RWPE1 (cell line): ENCODE measurements around the gene ZNF830.
"Not testable (repeated sequence)": the region's sequence is repeated elsewhere in the genome, so short reads cannot be mapped to it uniquely, and the experiment has no call there.

Source experiments
- CTCF ChIA-PET: fragments of 350-600 bp; sonication (Branson Sonifier 250); formaldehyde crosslinking; extraction: SDS; loops from one replicate; lab custom pipeline; 2021; lab: Yijun Ruan, JAX
- POLR2A ChIA-PET: fragments of 400-600 bp; formaldehyde crosslinking; extraction: SDS; loops from one replicate; lab custom pipeline; 2020; ENCODE audit warnings: antibody characterized with exemption; ENCODE audit not compliant: low non-redundant PET; lab: Yijun Ruan, JAX
- DNase-seq: peaks from one replicate; pipeline ENCODE4 v3.0.0; 2012; ENCODE audit warnings: low spot score
- H3K27ac ChIP-seq: fragments of 450-650 bp; 2 replicates; pipeline ENCODE4 v1.5.1; 2017
- CTCF ChIP-seq: fragments of 450-650 bp; conservative IDR thresholded peaks from 2 replicates; pipeline ENCODE4 v1.5.1; 2017; ENCODE audit warnings: low read depth, mild to moderate bottlenecking

The ZNF830 gene

GRCh38 chr17:34930283-34930682 is 31.1 kb upstream of the ZNF830 start:
- no peak for DNase-seq
- ChIA-PET CTCF (no interaction called here), POLR2A (no interaction called here)
- H3K27ac ChIP-seq = no peak overlapping the region
- no peak for TF ChIP-seq CTCF

- H3K27ac ChIP-seq, POLR2A ChIA-PET, CTCF ChIA-PET, DNase-seq: not testable (repeated sequence)
Observed at GRCh38 chr17:34950780-34951179, 10.6 kb upstream of the ZNF830 start.

DNA sequence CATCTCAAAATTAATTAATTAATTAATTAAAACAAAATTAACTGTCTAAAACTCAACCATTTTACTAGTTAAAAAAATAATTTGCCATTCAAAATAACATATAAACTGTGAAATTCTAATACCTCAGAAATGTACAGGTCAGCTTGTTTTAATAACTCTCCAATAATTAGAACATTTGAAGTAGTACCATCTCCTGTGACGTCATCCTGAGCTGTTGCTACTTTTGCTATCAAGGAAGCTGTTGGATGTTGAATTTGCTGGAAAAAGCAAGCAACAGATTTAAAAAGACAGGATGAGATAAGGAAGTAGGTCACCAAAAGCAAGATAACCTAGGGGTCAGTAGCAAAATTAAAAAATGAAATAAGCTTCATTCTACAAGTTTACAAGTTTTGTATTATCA is 2.9 kb upstream of the ZNF830 start:
- ChIA-PET POLR2A (no interaction called here), CTCF (no interaction called here)
- no peak overlapping the region for H3K27ac ChIP-seq
- no peak for DNase-seq
- TF ChIP-seq CTCF = no peak

- DNase-seq = no peak
- CTCF ChIA-PET = interaction anchor here (0.7 kb wide), 1 partner anchor 336 kb away, joined by 3 read pairs; no protein-coding TSS in a partner anchor
- no peak for TF ChIP-seq CTCF
- POLR2A ChIA-PET = no interaction called here
- H3K27ac ChIP-seq = no peak overlapping the region
Observed at GRCh38 chr17:34974179-34974578, 12.8 kb downstream of the ZNF830 start.

GRCh38 chr17:34974794-34975785 is 13.8 kb downstream of the ZNF830 start:
- TF ChIP-seq CTCF = no peak
- ChIA-PET POLR2A (no interaction called here), CTCF (interaction anchor here (0.7 kb wide), 1 partner anchor 337 kb away, joined by 3 read pairs; no protein-coding TSS in a partner anchor)
- no peak overlapping the region for H3K27ac ChIP-seq
- no peak for DNase-seq

DNA sequence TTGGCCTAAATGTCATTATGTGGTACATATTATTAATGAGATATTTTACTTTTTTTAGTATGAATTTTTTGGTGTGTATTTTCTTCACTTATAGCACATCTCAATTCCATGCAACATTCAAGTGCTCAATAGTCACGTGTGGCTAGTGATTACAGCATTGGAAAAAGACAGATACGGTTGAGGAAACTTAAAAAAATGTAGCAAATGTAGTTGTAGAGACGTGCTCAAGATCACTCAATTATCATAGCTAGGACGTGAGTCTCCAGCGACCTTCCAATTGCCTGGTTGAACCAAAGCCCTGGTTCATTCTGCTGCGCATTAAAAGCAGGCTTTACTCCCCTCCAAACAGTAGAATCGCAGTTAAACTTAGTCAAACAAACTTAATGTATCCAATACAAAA is 17.8 kb downstream of the ZNF830 start:
- H3K27ac ChIP-seq = no peak overlapping the region
- CTCF ChIA-PET = interaction anchor here (0.5 to 0.7 kb wide), 3 partner anchors 15 to 257 kb away, joined by 3 to 6 read pairs (median 3); no protein-coding TSS in a partner anchor
- no peak for TF ChIP-seq CTCF
- POLR2A ChIA-PET = interaction anchor here (0.5 kb wide), 1 partner anchor 20 kb away, joined by 5 read pairs; no protein-coding TSS in a partner anchor
- DNase-seq = no peak
